ENCODE measurements around the gene CFC1B.
"Not testable (repeated sequence)": the region's sequence is repeated elsewhere in the genome, so short reads cannot be mapped to it uniquely, and the experiment has no call there.

GRCh38 chr2:130511747-130512451 lies 9.1 kb upstream of the CFC1B start:
- not testable (repeated sequence) for TF ChIP-seq POLR2A (IDR thresholded peaks at IDR 0.05; ENCODE audit: low read length); GATA1 (IDR thresholded peaks at IDR 0.05; ENCODE audit: low read depth, low read length)

All from erythroblast (primary cell).